ENCODE measurements around the gene CTIF.

CTIF gene

DNA sequence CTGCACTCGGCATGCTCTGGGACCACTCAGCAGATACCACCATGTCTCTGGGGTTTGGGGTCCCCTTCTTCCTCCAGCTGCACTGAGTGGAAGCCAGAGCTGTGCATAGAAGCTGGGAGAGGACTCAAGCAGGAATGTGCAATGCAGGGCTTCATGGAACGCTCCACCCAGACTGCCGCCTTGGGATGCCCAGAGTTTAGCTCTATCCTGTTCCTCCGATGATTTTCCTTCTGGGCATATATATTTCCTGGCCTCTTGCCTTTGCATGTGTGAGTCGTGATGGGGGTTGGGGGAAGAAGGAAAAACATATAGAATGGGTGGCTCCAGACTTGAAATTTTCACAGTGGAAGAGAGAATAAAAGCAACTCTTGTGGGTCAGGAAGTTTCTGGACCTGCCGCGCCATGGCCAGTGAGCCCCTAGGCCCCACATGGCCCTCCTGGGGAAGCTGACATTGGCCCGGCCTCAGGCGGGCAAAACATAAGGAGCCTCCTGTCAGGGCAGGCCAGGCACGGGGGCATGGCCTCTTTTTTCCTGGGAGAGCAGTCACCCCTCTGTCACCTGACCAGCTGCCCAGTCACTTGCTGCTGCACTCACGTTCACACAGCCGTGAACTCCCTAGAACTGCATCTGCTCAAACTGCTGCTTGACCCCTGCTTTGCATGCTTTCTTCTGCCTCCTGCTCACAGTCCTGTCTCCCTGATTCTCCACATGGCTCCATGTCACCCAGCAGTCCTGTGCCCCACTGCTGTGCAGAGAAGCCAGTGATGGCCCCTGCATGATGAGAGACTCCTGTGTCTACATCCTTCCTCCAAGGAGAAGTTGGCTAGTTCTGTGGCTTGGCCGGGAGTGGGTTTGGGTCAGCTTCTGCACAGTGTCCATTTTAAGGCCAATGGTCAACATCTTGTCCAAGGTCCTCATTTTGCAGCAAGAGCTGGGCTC, 197.8 kb downstream of the CTIF start:
- no peak for DNase-seq

DNA sequence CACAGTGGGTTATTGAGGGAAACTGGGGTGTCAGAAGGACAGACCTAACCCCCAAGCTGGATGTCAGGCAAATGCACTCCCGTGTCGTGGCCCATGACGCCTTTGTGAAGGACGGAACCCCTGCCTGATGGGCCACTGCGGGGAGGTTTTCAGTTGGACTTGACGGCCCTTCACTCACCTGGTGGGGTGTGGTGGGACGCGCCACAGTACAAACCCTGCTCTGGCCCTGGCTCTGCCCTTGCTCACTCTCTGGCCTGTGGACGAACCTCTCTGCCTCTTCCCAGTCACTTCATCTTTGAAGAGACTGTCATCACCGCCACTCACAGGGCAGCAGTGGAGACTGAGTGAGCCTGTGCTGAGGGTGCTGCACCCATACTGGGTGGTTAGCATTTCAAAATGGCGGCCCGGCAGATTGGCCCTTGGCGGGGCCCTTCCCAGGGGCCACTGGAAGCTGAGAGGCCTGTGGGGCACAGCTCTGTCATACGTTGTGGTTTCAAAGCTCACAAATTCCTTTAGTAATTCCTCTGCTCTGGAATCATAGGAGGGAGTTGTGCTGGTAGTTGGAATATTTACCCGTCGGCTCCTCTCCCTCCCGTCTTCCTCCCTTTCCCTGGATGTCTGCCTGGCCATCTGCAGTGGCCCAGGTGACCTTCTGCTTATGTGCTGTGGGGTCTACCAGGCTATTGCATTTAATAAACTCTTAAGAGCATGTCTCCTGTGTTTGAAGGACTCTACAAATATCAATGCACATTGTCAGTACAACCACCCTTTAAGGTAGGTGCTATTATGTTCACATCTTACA, 200.6 kb downstream of the CTIF start:
- no peak for DNase-seq

GRCh38 chr18:48740068-48740440, 201.2 kb downstream of the CTIF start:
- DNase-seq: no peak

GRCh38 chr18:48740851-48741485, 202.1 kb downstream of the CTIF start:
- no peak for DNase-seq

- no peak for DNase-seq
Measured at GRCh38 chr18:48741866-48742265, 203.0 kb downstream of the CTIF start.

DNA sequence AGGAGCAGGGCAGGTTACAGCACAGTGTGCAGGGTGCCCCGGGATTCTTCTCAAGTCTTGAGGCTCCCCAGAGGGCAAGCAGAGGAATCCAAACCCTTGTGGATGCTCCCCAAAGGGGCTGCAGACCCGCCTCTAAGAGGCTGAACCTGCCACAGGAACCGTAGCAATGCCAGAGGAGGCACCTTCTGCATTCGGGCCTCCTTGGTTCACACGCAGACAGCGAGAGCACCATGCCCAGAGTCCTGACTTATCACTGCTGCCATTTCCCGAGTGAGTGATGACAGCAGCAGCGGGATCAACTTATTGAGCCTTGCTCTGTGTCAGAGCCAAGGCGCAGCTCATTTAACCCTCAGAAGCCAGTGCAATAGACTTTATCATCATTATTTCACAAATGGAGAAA, 203.5 kb downstream of the CTIF start:
- DNase-seq: no peak

- no peak for DNase-seq
Measured at GRCh38 chr18:48742706-48743475, 204.1 kb downstream of the CTIF start.

DNA sequence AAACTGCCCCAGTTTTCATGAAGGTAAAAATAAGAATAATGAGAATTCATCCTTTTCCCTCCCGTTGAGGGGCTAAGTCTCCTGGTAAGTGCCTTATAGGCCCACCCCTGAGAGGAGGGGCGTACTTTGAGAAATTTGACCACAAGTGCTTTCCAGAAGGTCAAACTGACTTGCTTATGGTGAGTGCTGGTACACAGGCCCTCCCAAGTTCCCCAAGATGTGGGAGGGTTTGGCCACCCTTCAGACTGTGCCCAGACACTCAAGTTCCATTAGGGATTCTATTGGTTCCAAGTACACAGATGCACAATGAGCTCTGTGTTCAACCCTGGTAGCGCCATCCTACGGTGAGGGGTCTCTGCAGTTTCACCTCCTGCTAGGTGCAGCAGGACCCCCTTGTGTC, 205.1 kb downstream of the CTIF start:
- DNase-seq: no peak

DNA sequence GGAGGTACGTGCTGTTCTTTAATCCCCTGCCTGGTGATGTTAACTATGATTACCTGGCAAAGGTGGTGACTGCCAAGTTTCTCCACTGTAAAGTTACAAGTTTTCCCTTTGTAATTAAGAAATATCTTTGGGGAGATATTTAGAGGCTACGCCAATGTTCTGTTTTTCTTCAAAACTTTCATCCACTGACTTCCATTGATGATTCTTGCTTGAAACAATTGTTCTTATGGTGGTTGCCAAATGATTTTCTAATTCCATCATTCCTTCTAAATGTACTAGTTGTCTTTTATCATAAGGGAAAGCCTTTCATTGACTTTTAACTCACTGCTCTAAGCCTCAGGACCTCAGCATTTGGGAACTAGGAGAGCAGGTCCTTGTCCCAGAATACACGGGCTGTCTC, 206.5 kb downstream of the CTIF start:
- no peak for DNase-seq

DNA sequence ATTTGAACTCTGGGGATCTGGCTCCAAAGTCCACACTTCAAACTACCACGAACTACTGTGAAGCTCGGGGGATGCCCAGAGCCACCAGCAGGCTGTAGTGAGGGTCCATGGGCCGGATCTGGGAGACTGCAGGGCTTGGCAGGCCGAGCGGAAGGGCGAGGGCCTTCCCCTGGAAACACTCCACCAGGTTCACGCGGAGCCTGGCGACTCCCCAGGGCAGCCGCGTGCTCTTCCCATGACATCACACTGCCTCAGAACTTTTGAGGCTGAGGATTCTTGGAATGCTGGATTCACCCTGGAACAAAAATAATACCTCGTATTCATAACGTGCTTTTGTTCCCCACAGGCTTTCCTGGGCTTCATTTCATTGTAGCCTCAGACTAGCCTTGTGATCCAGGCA, 210.9 kb downstream of the CTIF start:
- DNase-seq: no peak

DNA sequence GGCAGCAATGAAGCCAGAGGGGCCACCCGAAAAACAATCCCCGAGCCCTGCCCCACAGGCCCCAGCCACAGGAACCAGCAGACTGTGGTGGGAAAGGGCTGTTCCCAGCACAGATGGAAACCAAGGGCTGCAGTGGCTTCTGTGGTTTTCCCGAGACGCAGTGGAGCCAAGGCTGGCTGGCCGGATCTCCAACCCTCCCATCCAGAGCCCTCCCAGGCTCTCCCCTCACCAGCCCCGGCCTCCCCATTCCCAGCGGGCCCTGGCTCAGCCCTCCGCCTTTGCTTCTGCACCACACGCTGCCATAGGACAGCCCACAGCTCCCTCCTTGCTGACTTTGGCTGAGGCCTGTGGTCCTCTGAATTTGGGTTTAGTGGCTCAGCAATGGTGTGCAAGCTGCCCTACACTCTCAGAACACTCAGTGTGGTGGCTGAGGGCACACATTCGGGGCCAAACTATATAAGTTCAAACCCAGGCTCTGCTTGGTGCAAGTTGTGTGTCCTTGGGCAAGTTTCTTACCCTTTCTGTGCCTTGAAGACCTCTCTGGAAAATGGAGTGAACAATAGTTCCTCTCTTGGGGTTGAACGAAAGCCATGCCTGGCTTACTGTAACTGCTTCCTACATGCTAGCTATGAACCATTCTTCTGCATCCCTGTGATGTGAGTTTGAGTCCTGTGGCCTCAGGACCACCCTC, 211.8 kb downstream of the CTIF start:
- no peak for DNase-seq

- DNase-seq: no peak
Measured at GRCh38 chr18:48751727-48752468, 213.1 kb downstream of the CTIF start.

DNA sequence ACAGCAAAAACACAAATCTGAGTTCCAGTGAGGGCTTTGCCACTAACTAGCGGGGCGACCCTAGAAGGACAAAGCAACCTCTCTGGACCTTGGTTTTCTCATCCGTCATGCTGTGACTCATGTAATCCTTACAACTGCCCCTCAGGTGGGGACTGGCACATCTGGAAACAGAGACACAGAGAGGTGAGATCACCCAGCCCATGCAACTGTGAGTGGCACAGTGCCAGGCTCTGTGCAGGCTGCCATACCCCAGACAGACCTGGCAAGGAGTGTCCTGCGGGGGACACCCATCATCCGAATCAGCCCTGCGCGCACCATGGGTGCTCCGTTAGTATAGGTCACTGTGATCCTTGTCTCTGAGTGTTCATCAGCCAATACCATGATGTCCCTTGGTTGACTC, 213.6 kb downstream of the CTIF start:
- DNase-seq: no peak

DNA sequence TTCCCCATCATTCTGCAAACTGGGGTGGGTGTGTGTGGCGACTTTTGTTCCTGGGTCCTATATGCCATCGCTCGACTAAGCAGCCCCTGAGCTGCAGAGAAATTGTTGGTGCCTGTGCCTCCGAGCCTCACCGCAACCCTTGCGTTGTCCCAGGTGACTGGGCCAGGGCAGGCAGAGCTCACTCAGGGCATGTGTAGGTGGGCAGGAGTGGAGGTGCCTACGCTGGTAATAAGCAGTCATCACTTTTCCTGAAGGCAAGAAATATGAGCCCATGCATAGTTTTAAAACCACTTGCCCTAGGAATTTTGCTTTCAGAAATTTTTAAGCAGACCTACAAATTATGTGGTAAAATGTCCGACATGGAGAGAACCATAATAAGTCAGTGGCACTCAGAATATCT, 214.1 kb downstream of the CTIF start:
- no peak for DNase-seq

DNA sequence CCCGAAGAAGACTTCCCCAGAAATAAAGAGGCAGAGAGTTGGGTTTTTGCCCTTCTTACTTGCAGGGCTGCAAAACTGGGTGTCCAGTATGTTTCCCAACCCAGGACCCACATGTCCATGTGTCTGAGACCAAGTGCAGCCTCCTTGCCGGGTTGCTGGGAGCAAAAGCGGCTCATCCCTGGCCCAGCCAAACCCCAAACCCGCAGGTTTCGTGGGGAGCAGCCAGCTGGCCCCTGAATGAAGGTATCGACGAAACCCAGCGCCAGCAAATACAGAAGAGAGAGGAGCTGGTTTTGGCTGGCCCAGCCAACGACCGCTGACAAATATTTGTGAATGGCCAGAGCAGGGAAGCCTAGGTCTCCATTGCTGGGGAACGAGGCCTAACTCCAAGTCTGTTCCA, 214.9 kb downstream of the CTIF start:
- DNase-seq: no peak

DNA sequence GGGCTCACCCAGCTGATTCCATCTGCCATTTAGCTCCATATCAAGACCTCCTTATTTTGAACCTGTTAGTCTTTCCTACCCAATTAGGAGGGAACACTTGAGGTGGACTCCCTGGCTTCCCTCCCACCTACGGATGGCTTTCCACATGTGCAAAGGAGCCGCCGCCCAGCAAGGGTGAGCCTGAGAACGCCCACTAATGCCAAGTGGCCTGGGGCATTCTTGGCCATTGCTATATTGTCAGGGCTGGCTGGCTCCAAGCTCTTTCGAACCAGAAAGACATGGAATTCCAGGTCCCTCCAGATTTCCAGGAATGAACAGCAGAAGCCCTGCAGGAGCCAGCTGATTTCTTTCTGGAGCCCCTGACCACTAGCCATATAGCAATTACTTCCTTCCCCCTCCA, 215.7 kb downstream of the CTIF start:
- no peak for DNase-seq

DNA sequence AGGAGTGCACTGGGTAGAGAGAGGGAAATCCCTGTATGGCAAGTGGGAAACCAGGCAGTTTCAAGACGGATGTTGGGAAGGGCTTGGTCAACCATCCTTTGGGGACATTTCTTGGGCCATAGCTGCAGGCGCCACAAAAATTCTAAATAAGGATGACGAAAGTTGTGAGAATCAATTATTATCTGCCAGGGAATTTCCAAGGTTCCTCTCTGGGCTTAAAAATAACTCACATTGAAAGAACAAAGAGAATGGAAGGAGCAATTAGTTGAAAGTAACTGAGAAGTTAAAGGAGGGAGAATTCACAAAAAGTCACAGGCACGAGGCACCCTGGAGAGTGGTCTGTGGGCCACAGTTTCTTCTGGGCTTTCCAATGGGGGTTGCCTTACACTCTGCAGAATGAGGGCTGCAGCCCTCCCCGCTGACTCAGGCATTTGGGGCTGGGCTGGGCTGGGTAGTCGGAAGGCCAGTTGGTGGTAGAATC, 216.2 kb downstream of the CTIF start:
- DNase-seq: no peak

DNA sequence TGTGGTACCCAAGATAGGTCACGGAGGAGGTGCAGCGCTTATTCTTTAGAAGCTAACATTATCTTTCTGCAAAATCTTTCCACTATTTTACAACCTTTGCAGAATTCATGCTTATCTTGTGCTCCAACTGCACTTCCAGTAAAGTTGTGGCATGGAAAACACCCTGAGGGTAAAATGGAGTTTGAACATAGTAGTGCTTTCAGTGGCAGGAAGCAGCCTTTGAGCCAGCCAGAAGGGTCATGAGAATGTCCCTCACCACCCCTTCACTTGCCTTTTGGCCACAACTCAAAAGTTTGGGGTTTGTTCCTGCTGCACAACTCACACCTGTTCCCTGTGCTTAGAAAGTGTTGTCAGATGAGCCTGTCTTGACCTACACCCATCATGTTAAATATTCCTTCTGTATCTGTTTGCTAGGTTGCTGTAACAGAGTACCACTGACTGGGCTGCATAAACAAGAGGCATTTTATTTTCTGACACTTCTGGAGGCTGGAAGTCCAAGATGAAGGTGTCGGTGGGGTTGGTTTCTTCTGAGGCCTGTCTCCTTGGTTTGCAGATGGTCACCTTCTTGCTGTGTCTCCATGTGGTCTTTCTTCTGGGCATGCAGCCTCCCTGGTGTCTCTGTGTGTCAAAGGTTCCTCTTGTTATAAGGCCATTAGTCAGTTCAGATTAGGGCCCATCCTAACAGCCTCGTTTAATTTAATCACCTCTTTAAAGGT, 217.8 kb downstream of the CTIF start:
- DNase-seq: no peak

GRCh38 chr18:48757367-48757766, 218.5 kb downstream of the CTIF start:
- DNase-seq: no peak

GRCh38 chr18:48757906-48758305, 219.1 kb downstream of the CTIF start:
- no peak for DNase-seq

GRCh38 chr18:48761582-48761981, 222.8 kb downstream of the CTIF start:
- DNase-seq: no peak
